CD4-positive, alpha-beta T cell treated with Interferon gamma for 1 hour (primary cell): ENCODE results near the gene APOBEC3C.
"Not testable (repeated sequence)": the region's sequence is repeated elsewhere in the genome, so short reads cannot be mapped to it uniquely, and the experiment has no call there.

ENCODE experiments used
- DNase-seq: peaks from one replicate; pipeline ENCODE4 v3.0.0-alpha.2; 2020

APOBEC3C gene

GRCh38 chr22:39013942-39014722 lies at the start of gene APOBEC3C:
Gene APOBEC3C, plus strand, starts transcription at chr22:39014257. Its CDS starts 106 bp downstream, at chr22:39014363.
- peak; percentile 82 for DNase-seq

GRCh38 chr22:38964306-38964705 lies 49.8 kb upstream of the APOBEC3C start:
- DNase-seq: no peak

GRCh38 chr22:38964989-38965388 lies 49.1 kb upstream of the APOBEC3C start:
- no peak for DNase-seq

- DNase-seq: no peak
Measured at GRCh38 chr22:38965614-38966379, 48.3 kb upstream of the APOBEC3C start.

GRCh38 chr22:38966380-38966702 lies 47.7 kb upstream of the APOBEC3C start:
- DNase-seq: no peak

- no peak for DNase-seq
Measured at GRCh38 chr22:38966942-38967341, 47.1 kb upstream of the APOBEC3C start.

GRCh38 chr22:38967451-38968450 lies 46.3 kb upstream of the APOBEC3C start:
- peak; percentile 85 for DNase-seq

- no peak for DNase-seq
Measured at GRCh38 chr22:38968801-38969200, 45.3 kb upstream of the APOBEC3C start.

GRCh38 chr22:38970551-38970950 lies 43.5 kb upstream of the APOBEC3C start:
- DNase-seq: no peak

- DNase-seq: no peak
Measured at GRCh38 chr22:38971202-38971601, 42.9 kb upstream of the APOBEC3C start.

GRCh38 chr22:38971791-38972190 lies 42.3 kb upstream of the APOBEC3C start:
- no peak for DNase-seq

- no peak for DNase-seq
Measured at GRCh38 chr22:38972558-38972957, 41.5 kb upstream of the APOBEC3C start.

GRCh38 chr22:38973289-38974169 lies 40.5 kb upstream of the APOBEC3C start:
- peak; percentile 41 for DNase-seq

GRCh38 chr22:38974170-38974825 lies 39.8 kb upstream of the APOBEC3C start:
- DNase-seq: no peak

GRCh38 chr22:38974826-38975175 lies 39.3 kb upstream of the APOBEC3C start:
- DNase-seq: no peak

- not testable (repeated sequence) for DNase-seq
Measured at GRCh38 chr22:38977289-38977688, 36.8 kb upstream of the APOBEC3C start.

GRCh38 chr22:38980587-38980986 lies 33.5 kb upstream of the APOBEC3C start:
- DNase-seq: not testable (repeated sequence)

GRCh38 chr22:38981005-38981991 lies 32.8 kb upstream of the APOBEC3C start:
- DNase-seq: no peak

- peak; percentile 85 for DNase-seq
Measured at GRCh38 chr22:38981992-38982927, 31.8 kb upstream of the APOBEC3C start, which contains the start of gene APOBEC3B. Gene APOBEC3B, plus strand, starts transcription at chr22:38982347. Its CDS starts 107 bp downstream, at chr22:38982454.
